SH-SY5Y (cell line): ENCODE data around the gene CACNA1E.

Source experiments
- GATA2 ChIP-seq: IDR thresholded peaks from 2 replicates; pipeline ENCODE4 v1.6.1; 2011; ENCODE audit warnings: mild to moderate bottlenecking, low read depth, low read length
- GATA3 ChIP-seq: IDR thresholded peaks from 2 replicates; pipeline ENCODE4 v1.6.1; 2011; ENCODE audit warnings: low read depth, mild to moderate bottlenecking, low read length, moderate library complexity

CACNA1E gene

GRCh38 chr1:181483285-181484195, at the start of gene CACNA1E:
CACNA1E (plus strand) TSS chr1:181483517; CDS start chr1:181483745, 228 bp downstream.
- TF ChIP-seq GATA3 (no peak), GATA2 (no peak)

- no peak for TF ChIP-seq GATA2
- no peak for TF ChIP-seq GATA3
Measured at GRCh38 chr1:181433931-181434330, 49.4 kb upstream of the CACNA1E start.

- TF ChIP-seq GATA2 (no peak), GATA3 (no peak)
Measured at GRCh38 chr1:181438013-181438412, 45.3 kb upstream of the CACNA1E start.

- TF ChIP-seq GATA2 = no peak
- no peak for TF ChIP-seq GATA3
Measured at GRCh38 chr1:181440510-181440909, 42.8 kb upstream of the CACNA1E start.

- TF ChIP-seq GATA2 = no peak
- no peak for TF ChIP-seq GATA3
Measured at GRCh38 chr1:181442181-181442525, 41.2 kb upstream of the CACNA1E start.

- TF ChIP-seq GATA2 (no peak), GATA3 (no peak)
Measured at GRCh38 chr1:181443231-181443853, 40.0 kb upstream of the CACNA1E start.

- no peak for TF ChIP-seq GATA2
- TF ChIP-seq GATA3 = no peak
Measured at GRCh38 chr1:181445436-181445835, 37.9 kb upstream of the CACNA1E start.

GRCh38 chr1:181448461-181448860, 34.9 kb upstream of the CACNA1E start:
- no peak for TF ChIP-seq GATA2
- no peak for TF ChIP-seq GATA3

GRCh38 chr1:181451661-181452230, 31.6 kb upstream of the CACNA1E start:
- TF ChIP-seq GATA3 (no peak), GATA2 (no peak)

- TF ChIP-seq GATA3 = no peak
- no peak for TF ChIP-seq GATA2
Measured at GRCh38 chr1:181452746-181453145, 30.6 kb upstream of the CACNA1E start.

GRCh38 chr1:181453541-181454201, 29.6 kb upstream of the CACNA1E start:
- no peak for TF ChIP-seq GATA3

GRCh38 chr1:181456551-181456950, 26.8 kb upstream of the CACNA1E start:
- TF ChIP-seq GATA3 (no peak), GATA2 (no peak)

- no peak for TF ChIP-seq GATA3
- no peak for TF ChIP-seq GATA2
Measured at GRCh38 chr1:181458419-181458818, 24.9 kb upstream of the CACNA1E start.

GRCh38 chr1:181459067-181459466, 24.2 kb upstream of the CACNA1E start:
- TF ChIP-seq GATA3 (no peak), GATA2 (no peak)

- TF ChIP-seq GATA3 = no peak
- TF ChIP-seq GATA2 = no peak
Measured at GRCh38 chr1:181469829-181470228, 13.5 kb upstream of the CACNA1E start.
